Fibroblast of skin of back (primary cell): ENCODE results near the gene ARHGEF40.

ENCODE experiments used
- DNase-seq: peaks from one replicate; pipeline ENCODE4 v3.0.0-alpha.2; 2013

Gene ARHGEF40

DNA sequence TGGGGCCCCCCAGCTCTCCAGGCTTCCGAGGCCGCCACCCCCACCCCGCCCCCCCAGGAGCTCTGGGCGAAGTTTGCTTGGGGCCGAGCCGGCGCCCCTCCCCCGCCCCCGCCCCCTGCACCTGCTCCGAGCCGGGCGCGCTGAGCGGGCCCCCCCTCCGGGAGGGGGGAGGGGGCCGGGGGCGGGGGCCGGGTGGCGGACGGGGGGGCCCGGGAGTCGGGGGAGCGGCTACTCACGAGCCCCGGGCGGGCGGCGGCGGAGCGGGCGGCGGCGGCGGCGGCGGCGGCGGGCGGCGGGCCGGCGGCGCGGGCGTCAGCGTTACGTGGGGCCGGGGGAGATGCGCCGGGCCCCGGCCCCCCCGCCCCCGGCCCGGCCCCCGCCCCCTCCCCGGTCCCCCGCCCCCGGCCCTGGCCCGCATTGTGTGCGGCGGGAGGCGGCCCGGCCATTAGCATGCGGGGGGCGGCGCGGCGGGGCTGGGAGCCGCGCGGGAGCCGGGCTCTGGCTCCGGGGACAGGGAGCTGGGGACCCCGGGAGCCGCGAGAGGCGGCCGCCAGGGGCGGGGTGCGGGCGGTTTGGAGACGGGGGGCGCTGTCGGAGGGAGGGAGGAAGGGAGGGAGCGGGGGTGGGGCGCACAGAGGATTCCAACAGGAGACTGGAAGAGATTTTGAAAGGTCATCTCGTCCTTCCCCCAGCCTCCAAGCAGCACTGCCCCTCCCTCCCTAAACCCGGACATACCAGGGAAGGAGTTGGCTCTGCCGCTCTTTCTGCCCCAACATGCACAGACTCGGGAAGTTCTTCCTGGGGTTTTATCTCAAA is 28.2 kb downstream of the ARHGEF40 start, which contains the start of gene ZNF219:
Gene ZNF219, minus strand, starts transcription at position 580 of the 816 bp plus-strand sequence. CDS start 5,064 bp downstream, outside the sequence.
- DNase-seq: peak; percentile 63

DNA sequence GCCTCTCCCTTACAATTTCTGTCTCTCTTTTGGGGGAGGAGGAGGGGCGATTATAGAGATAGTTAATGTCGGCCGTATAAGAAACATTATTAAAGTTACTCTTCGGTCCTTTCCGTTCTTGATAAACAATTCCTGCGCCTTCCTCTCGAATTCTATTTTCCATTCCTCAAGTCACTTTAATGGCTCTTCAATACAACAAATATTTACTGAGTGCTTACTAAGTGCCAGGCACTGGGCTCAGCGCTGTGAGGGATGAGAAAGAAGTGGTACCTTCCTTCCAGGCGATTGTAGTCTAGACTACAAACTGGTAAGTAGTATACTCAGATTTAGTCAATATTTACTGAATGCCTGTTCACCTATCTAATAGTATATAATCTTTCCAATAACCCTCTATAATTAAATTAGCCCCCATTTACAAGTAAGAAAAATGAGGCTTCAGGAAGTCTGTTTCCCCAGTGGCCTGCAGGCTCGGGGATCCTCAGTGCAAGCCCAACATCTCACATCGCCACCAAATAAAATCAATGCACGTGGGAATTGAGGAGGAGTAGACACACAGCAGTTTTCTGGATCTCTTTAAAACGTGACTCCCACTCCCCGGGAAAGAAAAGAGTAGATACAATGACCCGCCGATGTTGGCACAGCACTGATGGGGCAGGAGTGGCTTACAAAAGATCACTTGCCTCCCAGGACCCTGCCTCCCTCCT is 28.9 kb downstream of the ARHGEF40 start:
- no peak for DNase-seq

DNA sequence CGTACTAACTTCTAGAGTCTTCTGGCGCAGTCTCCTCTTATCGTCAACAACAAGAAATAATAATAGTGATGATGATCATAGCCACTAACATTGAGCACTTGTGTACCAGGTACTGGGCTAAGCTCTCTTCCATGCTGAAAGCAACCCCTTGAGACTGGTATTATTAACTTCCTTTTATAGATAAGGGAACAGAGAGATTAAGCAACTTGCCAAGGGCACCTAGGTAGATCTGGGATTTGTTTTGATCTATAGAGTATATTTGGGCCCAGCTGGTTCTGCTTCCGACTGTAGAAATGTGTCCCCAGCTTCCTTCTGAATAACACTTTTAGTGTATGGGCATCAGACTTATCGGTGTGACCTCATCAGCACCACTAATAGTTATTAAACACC is 29.5 kb downstream of the ARHGEF40 start:
- DNase-seq: no peak

DNA sequence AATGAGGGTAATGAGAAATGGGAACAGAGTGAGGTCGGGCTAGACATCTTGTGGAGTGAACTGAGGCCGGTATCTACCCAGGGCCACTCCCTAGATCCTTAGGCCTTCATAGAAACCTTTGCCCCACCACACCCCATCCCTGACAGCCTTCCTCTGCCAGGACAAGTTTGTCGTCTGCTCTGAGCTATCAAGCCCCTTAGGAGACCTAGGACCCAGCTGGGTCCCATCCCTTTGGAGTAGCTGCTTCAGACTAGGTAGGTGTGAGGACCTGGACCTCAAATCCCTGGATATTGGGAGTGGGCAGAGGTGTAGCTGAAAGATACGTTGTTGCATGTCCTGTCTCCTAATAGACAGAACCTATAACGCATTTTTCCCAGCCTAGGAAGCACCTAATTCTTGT is 30.8 kb downstream of the ARHGEF40 start, which contains the start of gene TMEM253:
Gene TMEM253, plus strand, starts transcription at position 136 of the 400 bp plus-strand sequence. CDS start 278 bp downstream, outside the sequence.
- DNase-seq: no peak

DNA sequence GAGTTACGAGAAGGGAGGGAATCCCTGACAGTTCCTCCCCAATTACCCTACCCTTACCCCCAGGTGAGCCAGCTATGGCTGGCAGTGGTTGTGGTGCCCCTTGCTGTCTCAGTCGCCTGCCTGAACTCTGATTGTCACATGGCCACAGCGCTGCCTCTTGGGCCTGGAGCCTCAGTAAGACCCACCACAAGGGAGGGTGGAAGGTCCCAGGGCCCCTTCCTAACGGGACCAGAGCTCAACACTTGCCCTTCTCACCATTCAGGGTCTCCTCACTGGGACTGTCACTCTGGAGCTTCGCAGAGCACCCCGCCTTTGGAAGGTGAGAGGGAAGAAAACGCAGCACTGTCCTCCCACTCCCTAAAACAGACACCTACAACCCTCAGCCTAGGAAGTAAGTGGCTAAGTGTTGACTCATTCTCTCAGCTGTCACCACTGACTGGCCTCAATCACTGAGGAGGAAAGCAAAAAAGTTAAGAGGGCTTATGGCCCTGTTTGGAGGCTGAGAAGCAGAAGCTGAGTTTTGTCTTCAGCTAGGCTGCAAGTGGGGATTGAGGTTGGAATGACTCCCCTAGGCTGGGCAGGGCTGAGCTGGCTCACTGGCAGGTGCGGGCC is 31.8 kb downstream of the ARHGEF40 start:
- DNase-seq: no peak

DNA sequence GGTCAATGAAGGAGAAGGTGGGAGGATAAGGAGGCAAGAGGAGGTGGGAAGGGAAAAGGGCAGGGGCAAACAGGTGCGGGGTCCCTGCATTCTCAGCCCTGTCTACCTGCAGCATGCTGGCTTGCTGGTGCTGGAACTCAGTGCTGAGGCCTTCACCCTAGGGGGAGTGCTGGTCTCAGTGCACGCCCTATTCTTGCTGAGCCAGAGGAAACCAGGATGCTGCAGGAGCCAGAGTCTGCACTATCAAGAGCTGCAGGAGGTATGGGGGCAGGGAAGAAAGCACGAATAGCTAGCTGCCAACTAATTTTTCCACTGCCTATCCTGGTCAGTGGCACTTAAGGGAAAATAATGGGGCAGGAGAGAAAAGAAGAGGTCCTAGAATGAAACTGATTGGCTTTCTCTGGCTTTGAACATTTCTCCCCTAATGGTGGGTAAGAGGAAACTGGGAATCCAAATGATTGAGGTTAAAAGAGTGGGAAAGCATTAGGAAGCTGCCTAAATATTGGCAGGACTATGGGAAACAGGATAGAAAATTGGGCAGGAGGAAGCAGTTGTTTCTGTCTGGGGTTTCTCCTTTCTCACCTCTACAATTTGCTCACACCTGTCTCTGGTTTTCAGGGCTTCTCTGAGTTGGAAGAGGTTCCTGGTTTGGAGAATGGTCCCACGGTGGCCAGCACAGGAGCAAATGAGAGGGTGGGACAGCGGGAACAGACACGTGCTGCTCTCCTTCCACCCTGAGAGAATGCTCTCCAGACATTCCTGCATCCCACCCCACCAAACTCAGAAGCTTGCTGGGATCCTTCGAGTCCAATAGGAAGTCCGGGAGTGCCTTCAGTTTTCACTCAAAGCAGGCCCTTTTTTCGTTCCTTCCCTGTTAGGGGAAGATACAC is 32.7 kb downstream of the ARHGEF40 start:
- no peak for DNase-seq

DNA sequence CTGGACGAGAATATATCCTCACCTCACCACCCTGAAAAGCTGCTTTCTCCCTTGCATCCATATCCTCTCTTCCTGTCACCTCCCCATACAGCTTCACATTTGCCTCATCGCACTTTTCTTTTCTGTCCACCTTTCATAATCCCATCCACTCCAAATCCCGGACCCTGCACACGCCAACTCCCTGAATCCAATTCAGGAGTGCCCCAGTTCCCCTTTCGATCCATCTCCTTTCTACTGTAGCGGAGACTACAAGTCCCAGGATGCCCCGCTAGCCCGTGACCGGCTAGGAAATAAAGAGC is 33.3 kb downstream of the ARHGEF40 start:
- no peak for DNase-seq

DNA sequence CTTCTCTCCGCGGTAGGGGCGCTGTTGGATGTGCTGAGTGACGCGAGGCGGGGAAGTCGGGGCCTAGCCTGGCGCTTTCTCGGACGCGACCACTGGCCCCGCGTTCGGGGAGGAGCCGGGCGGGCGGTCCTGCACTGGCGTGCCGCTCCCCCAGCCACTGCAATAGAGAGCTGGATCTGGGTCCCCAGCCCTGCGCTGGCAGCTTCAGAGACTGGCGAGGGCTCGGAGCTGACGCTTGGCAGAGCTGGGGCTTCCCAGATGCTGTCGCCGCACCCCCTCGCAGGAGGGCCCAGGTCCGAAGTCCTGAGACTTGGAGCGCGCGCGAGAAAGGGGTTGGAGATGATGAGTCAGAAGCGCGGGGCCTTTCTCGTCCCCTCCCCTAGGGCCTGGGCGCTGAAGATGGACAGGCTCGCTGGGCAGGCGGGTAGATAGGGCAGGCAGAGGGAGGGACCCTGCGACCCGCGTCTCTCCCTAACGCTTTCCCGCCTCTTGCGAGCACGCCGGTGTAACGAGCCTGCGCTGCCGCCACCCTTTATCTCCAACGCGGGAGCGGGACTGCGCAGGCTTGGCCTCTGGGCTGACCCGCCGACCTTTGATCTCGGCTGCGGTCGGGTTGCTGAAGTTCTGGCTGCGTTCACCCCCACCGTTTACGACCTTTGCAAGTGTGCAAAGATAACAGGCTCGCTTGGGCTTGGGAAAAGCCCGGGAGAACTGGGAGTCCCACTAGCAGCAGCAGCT is 33.8 kb downstream of the ARHGEF40 start:
- DNase-seq: peak; percentile 97

DNA sequence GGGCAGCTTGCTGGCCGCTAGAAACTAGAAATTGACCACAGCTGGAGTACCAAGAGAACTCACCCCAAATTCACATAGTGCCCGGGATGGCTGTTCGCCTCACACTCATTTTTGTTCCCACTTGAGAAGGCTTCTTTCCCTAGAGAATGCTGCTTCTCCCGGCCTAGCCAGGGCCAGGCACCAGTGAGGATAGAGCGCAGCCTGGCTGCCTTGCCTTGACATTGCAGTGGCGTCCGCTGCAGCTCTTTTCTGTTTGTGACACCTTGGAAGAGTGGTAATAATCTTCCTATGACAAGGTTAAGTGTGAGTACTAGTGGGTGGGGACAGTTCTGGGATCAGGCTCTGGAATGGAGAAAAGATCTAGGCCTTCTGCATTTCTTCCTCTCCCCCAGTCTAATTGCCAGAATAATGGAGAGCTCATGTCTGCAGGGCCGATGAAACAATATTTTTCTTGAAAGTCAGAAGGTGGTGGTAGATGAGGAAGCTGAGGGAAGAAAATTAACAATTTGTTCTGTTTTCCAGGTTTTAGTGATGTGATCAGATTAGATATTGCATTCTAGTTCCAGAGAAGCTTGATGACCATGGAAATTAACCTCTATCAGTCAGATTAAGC is 34.5 kb downstream of the ARHGEF40 start:
- peak; percentile 81 for DNase-seq

DNA sequence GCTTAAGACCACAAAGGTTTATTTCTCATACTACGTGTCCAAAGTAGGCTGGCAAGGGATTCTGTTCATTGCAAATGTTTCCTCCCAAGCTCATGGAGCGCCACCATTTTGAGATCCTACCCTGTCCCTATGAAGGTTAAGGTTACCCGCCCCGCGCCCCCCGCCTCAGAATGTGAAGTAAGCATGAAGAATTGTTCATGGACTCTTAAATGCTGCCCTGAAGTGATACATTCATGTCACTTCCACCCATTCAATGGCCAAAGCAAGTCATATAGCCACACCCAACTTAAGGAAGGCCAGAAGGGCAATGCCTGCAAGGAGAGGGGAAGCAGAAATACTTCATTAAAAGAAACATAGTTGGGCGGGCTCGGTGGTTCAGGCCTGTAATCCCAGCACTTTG is 35.0 kb downstream of the ARHGEF40 start:
- DNase-seq: no peak

DNA sequence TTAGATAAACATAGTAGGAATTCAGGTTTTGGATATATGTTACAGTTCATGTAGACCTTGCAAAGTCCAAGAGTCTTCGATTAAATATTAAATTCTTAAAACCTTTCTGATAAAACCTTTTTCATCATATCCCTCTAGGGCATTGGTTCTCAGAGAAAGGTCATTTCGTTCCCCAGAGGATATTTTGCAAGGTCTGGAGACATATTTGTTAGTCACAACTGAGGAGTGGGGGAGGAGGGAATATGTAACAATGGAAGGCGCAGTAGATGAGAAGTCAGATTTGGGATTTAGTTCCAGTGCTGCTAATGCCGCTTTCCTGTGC is 36.0 kb downstream of the ARHGEF40 start:
- no peak for DNase-seq

DNA sequence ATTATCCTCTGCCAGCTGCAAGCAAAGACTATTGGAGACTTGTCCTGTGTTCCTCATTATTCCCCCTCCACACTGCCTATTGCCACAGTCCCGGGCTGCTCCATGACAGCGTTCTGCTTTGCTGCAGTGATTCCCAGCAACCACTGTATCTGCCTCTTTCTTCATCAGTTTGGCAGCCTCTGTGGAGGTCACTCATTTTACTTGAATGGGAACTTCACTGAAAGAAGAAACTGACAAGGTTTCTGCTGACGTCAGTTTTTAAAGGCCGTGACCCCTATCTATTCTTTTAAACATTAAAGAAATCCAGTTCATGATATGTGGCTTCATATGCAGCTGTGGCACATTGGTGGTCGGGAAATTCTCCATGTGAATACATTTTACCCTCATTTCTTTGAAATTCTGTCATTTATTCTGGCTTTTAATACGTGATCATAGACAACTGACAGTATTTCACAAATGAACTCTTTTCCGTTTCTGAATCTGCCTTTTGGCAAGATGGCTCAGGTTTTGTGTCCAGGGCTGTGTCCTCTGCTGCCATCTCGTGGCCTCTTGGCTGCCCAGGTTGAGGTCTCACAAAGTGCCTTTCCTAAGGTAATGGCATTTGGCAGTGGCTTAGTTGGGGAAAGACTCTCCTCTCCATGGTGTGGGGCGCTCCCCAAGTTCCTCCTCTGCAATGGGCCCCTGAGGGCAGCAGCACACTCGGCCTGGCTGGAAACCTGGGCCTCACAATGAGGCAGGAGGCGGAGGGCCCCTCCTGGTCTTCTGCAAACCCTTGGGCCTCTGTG is 36.6 kb downstream of the ARHGEF40 start:
- DNase-seq: peak; percentile 69

DNA sequence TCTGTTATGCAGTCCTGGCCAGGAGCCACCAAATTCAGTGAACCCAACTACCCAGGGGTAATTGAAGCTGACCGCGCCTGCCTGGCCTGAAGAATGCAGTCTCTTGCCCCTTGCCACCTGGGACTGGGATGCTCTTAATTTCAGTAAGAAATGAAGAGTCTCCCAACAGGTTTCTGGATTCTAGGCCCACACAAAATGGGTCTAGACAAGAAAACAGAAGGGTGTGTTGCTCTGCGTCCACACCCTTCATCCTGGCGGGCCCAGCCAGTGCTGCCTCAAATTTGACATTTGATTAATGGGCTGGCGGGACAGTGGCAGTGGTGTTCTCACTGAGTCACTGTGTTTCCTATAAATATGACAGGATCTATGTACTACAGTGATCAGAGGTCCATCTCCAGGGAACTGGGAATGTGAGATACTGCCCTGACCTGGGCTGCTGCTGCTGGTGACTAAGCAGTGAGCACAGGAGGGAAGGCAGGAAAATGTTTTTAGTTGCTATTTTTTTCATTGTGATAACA is 37.2 kb downstream of the ARHGEF40 start:
- no peak for DNase-seq

DNA sequence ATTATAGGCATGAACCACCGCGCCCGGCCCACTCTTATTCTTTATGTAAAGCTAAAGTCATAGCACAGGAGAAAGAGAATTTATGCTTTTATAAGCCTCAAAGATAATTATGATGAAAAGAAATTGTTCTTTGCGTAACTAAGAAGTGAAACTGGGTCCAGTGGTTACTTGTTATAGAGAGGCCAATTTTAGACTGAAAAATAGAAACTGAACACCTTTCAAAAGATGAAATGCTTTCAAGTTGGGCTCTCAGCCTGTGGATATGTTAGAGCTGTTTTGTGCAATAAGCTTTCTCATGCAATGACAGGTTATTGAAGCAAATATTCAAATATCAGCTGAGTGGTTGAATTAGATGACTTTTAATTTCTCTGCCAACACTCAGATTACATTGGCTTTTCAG is 38.7 kb downstream of the ARHGEF40 start:
- DNase-seq: no peak

DNA sequence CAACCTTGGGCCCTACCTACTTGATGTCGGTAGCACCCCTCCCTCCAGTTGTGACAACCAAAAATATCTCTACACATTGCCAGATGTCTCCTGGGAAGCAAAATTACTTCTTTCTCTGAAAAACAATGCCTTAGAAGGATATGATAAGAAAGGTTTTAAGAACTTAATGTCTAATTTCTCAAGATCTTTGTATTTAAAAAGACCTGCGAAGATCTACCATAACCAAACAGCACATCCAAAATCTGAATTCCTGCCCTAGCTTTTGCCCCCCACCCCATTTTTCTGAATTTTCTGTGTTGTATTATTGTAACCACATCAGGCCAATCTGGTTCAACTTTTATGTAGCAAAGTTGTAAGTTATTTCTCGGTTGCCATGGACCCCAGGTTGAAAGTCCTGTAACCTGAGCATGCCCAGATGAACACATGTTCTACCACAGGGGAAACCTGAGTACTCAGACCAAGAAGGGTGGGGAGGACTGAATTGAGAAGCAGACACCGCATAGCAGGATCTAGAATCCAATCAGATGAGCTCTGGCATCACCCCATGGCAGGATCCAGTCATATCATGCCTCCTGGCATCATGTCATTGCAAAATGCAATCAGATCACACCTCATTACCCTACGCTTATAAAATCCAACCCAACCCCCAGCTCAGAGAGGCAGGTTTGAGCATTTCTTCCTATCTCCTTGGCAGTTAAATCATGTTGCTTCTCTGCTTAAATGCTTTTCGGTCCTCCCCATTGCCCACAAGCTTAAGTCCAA is 39.5 kb downstream of the ARHGEF40 start:
- no peak for DNase-seq

DNA sequence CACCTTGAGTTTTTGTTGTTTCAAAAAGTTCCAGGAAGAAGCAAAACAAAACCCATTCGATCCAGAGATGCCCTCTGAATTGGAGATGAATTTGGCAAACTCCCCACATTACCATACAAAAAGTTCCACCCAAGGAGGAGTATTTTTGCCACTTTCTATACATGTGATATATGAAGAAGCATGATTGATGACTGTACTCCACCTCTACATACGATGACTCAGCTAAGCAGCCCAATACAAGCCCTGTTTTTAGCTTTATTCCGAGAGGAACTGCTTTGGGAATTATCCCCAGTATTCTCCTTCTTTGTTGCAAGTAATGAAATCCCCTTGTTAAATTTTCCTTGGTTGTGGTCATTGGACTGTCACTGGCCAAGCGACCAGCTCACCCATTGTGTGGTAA is 42.2 kb downstream of the ARHGEF40 start:
- DNase-seq: no peak

DNA sequence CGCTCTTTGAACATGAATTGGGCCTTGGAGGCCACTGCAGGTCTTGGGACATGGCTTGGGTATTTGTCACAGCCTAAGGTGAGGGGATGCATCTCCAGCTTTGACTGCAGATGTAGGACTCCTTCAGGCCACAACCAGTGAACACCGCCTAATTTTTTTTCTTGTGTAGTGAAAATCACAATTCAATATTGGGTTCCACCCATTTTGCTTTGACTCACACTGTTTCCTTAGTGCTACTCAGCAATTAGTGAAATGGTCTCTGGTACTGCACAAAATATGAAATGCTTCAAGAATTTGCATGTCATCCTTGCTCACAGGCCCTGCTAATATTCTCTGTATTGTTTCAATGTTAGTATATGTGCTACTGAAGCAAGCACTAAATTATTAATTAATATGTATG is 43.3 kb downstream of the ARHGEF40 start:
- DNase-seq: no peak

DNA sequence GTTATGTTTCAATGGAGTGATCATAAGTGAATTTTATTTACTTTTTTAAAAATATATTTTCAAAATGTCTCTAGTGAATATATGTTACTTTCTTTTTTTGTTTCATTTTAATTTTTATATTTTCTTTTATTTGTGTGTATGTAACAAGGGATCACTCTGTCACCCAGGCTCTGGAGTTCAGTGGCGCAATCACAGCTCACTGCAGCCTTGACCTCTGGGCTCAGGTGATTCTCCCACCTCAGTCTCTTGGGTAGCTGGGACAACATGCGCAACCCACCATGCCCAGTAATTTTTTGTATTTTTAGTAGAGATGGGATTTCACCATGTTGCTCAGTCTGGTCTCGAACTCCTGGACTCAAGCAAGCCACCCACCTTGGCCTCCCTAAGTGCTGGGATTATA is 48.8 kb downstream of the ARHGEF40 start:
- DNase-seq: no peak

DNA sequence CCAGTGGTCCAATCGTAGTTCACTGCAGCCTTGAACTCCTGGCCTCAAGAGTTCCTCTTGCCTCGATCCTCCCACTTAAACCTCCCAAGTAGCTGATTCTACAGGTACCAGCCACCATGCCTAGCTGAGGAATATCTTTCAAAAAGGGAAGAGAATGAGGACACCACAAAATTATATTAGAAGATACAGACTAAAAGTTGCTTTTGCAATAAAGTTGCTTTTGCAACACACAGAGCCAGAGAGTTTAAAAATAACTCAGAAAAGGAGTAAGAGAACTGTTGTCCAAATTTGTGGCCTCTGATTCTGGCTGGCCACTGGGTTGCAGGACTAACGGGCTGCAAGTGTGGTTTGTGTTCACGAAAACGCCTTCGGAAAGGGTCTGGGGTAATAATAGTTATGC is 50.6 kb downstream of the ARHGEF40 start:
- DNase-seq: no peak

DNA sequence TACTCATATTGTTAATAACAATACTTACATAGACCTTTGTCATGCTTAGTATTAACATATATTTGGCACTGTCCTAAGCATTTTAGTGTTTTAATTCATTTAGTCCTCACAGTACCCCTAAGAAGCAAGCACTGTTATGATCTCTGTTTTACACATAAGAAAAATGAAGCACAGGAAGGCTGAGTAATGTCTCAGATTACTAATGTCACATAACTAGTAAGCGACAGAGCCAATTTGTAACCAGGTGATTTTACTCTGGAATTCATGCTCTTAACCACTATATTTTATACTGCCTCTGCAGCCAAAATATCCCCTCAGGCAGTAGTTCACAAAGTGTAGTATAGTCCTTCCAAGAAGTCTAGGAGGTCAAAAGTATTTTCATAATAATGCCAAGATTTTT is 51.0 kb downstream of the ARHGEF40 start:
- no peak for DNase-seq
